Transverse colon (tissue), 4 donors: ENCODE results near the gene NPIPB6. TPM values are rescaled to one million over a fixed set of nuclear protein-coding genes. Genes with fewer than 3 reads are reported as not detected.

ENCODE experiments used
- DNase-seq: peaks from one replicate; pipeline ENCODE4 v3.0.0-alpha.2; 2019
- H3K27ac ChIP-seq, 4 donors: fragments of 200-600 bp; sonication (generic); 2 replicates each; pipeline ENCODE4 v1.5.1; 2016 to 2018; ENCODE audit warnings: inconsistent platforms in 4 of 4
- H3K27me3 ChIP-seq: fragments of 200-600 bp; sonication (generic); 2 replicates; pipeline ENCODE4 v1.5.1; 2017; ENCODE audit warnings: inconsistent platforms
- H3K36me3 ChIP-seq, 4 donors: fragments of 200-600 bp; sonication (generic); 2 replicates each; pipeline ENCODE4 v1.5.1; 2017 to 2019; ENCODE audit warnings: inconsistent platforms in 4 of 4
- H3K4me1 ChIP-seq, 4 donors: fragments of 200-600 bp; sonication (generic); 2 replicates each; pipeline ENCODE4 v1.5.1; 2017 to 2020; ENCODE audit warnings: inconsistent platforms in 4 of 4
- H3K4me3 ChIP-seq, 4 donors: fragments of 200-600 bp; sonication (generic); 1 replicate in 1 of 4; 2 replicates in 3 of 4; pipeline versions ENCODE4 v1.5.1 to v1.6.1; 2017 to 2019; ENCODE audit warnings: inconsistent platforms in 4 of 4
- H3K9me3 ChIP-seq, 2 donors: fragments of 200-600 bp; sonication (generic); 2 replicates each; pipeline ENCODE4 v1.5.1; 2017 to 2019; ENCODE audit warnings: inconsistent platforms in 2 of 2
- EP300 ChIP-seq: sonication (generic); formaldehyde crosslinking; IDR thresholded peaks from one replicate; pipeline ENCODE4 v1.6.1; 2017; ENCODE audit warnings: antibody characterized with exemption, low read depth
- POLR2A ChIP-seq: fragments of 450-650 bp; IDR thresholded peaks from one replicate; pipeline ENCODE4 v1.6.1; 2016; ENCODE audit warnings: antibody characterized with exemption, mild to moderate bottlenecking, moderate library complexity
- POLR2AphosphoS5 ChIP-seq, 3 donors: sonication (generic); formaldehyde crosslinking; IDR thresholded peaks; one replicate each; pipeline ENCODE4 v1.6.1; 2016; ENCODE audit warnings: antibody characterized with exemption in 3 of 3
- WGBS, 2 donors: methylation state at CpG; one replicate each; pipeline ENCODE4 v1.1.5; 2018; ENCODE audit warnings: low coverage in 1 of 2; 5-methylcytosine and 5-hydroxymethylcytosine counted together
- in situ Hi-C, 4 donors: fragments of 200-750 bp; cut with MboI; loops; one replicate each; pipeline versions ENCODE4 v1.15.0 to v1.15.1; 2017; ENCODE audit warnings: low sequenced_read_pairs in 3 of 4, low pct_ligation_motif_present in 1 of 4, low pct_unique_long_range_greater_than_20kb in 1 of 4
- intact Hi-C: fragments of 100-400 bp; cut with DNase I; formaldehyde crosslinking; loops from one replicate; pipeline ENCODE4 v1.15.1; 2023; ENCODE audit warnings: low total_unique reads
- total RNA-seq, 4 donors: library from RNA; depleted of rRNA; stranded (reverse); fragments of >200 nt; gene quantifications; one replicate each; pipeline ENCODE4 v1.1.0, GENCODE V29; 2016
- TF ChIP-seq, protein P1 (sequence below), 5 experiments: fragments of 200-600 bp in 3 of 5; fragments of 450-650 bp in 2 of 5; sonication (generic) in 3 of 5; IDR thresholded peaks; 1 replicate in 2 of 5; 2 replicates in 3 of 5; pipeline ENCODE4 v1.5.1; 2016 to 2017; ENCODE audit warnings: antibody characterized with exemption in 5 of 5, inconsistent platforms in 3 of 5, mild to moderate bottlenecking in 2 of 5, moderate library complexity in 1 of 5

Gene NPIPB6
- total RNA-seq, 4 donors from 2014 or later: 5.8 to 12.7 TPM; not detected in 2

- H3K27me3 ChIP-seq: no peaks in the 10 kb centered on the region
- intact Hi-C loops: no loop called here
- no peak overlapping the region for H3K4me3 ChIP-seq
- no peaks in the 10 kb centered on the region for H3K9me3 ChIP-seq
- TF ChIP-seq POLR2AphosphoS5 (IDR thresholded peaks at IDR 0.05) (no peak), EP300 (no peak), POLR2A (no peak)
- TF ChIP-seq, protein P1, sequence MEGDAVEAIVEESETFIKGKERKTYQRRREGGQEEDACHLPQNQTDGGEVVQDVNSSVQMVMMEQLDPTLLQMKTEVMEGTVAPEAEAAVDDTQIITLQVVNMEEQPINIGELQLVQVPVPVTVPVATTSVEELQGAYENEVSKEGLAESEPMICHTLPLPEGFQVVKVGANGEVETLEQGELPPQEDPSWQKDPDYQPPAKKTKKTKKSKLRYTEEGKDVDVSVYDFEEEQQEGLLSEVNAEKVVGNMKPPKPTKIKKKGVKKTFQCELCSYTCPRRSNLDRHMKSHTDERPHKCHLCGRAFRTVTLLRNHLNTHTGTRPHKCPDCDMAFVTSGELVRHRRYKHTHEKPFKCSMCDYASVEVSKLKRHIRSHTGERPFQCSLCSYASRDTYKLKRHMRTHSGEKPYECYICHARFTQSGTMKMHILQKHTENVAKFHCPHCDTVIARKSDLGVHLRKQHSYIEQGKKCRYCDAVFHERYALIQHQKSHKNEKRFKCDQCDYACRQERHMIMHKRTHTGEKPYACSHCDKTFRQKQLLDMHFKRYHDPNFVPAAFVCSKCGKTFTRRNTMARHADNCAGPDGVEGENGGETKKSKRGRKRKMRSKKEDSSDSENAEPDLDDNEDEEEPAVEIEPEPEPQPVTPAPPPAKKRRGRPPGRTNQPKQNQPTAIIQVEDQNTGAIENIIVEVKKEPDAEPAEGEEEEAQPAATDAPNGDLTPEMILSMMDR (IDR thresholded peaks at IDR 0.05): peak; percentile 58 to 76 (median 70)
- in situ Hi-C loops: loop anchor here in 1 of 4 donors (10.0 kb wide), 1 partner anchor 52 kb away; no protein-coding TSS in a partner anchor
- H3K4me1 ChIP-seq: peaks cover 0 to 2% (median 0%) of the 10 kb centered on the region in 4 donors
- H3K36me3 ChIP-seq: no peaks in the 10 kb centered on the region
- H3K27ac ChIP-seq: no peak overlapping the region
- WGBS, 2 donors: 60% methylated on average over 1 to 12 of the region's 12 CpGs
- peak; percentile 75 for DNase-seq
Observed at GRCh38 chr16:28326881-28327610, 36.3 kb downstream of the NPIPB6 start.

DNA sequence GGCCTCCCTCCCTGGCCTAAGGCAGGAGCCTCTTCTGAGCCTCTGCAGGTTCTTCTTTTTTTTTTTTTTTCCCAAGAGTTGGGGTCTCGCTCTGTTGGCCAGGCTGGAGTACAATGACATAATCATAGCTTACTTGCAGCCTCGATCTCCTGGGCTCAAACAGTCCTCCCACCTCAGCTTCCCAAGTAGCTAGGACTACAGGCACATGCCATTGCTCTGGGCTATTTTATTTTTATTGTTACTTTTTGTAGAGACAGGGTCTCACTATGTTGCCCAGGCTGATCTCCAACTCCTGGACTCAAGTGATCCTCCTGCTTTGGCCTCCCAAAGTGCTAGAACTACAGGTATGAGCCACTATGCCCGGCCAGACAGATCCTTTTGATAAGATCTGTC, 38.4 kb downstream of the NPIPB6 start:
- in situ Hi-C loops: loop anchor here in 1 of 4 donors (10.0 kb wide), 1 partner anchor 50 kb away; no protein-coding TSS in a partner anchor
- no peak for DNase-seq
- Histone ChIP-seq H3K36me3 (no peaks in the 10 kb centered on the region), H3K4me3 (no peak overlapping the region), H3K27me3 (no peaks in the 10 kb centered on the region), H3K27ac (no peak overlapping the region), H3K9me3 (no peaks in the 10 kb centered on the region), H3K4me1 (peaks cover 0 to 2% (median 0%) of the 10 kb centered on the region in 4 donors)
- intact Hi-C loops: no loop called here
- 88 to 100% methylated on average over 3 of the region's 3 CpGs for WGBS, 2 donors
- no peak for TF ChIP-seq POLR2AphosphoS5 (IDR thresholded peaks at IDR 0.05)
- TF ChIP-seq POLR2A: no peak
- no peak for TF ChIP-seq EP300
- TF ChIP-seq, protein P1 (IDR thresholded peaks at IDR 0.05): no peak

- no peak for DNase-seq
- intact Hi-C loops (no loop called here), in situ Hi-C loops (loop anchor here in 1 of 4 donors (10.0 kb wide), 1 partner anchor 50 kb away; no protein-coding TSS in a partner anchor)
Observed at GRCh38 chr16:28324235-28324886, 38.9 kb downstream of the NPIPB6 start.

More at GRCh38 chr16:28324235-28324886, 38.9 kb downstream of the NPIPB6 start:
- Histone ChIP-seq H3K9me3 (no peaks in the 10 kb centered on the region), H3K4me3 (no peak overlapping the region), H3K27ac (peak overlapping the region in 2 of 4 donors; percentile 28 to 48), H3K27me3 (no peaks in the 10 kb centered on the region), H3K4me1 (peaks cover 0 to 2% (median 0%) of the 10 kb centered on the region in 4 donors), H3K36me3 (no peaks in the 10 kb centered on the region)
- TF ChIP-seq, protein P1 (IDR thresholded peaks at IDR 0.05): no peak
- TF ChIP-seq POLR2AphosphoS5 (IDR thresholded peaks at IDR 0.05): no peak
- no peak for TF ChIP-seq EP300
- TF ChIP-seq POLR2A: no peak
- 64% methylated on average over 5 of the region's 5 CpGs; no CpG with 5 or more reads in 1 of the 2 donors for WGBS, 2 donors
